Epidermal melanocyte (primary cell): Measurements from ENCODE around the gene USP10.
"Not testable (repeated sequence)": the region's sequence is repeated elsewhere in the genome, so short reads cannot be mapped to it uniquely, and the experiment has no call there.

ENCODE experiments used
- DNase-seq: peaks from one replicate; pipeline ENCODE4 v3.0.0; 2011; ENCODE audit warnings: low spot score; ENCODE audit not compliant: insufficient read length

The USP10 gene

DNA sequence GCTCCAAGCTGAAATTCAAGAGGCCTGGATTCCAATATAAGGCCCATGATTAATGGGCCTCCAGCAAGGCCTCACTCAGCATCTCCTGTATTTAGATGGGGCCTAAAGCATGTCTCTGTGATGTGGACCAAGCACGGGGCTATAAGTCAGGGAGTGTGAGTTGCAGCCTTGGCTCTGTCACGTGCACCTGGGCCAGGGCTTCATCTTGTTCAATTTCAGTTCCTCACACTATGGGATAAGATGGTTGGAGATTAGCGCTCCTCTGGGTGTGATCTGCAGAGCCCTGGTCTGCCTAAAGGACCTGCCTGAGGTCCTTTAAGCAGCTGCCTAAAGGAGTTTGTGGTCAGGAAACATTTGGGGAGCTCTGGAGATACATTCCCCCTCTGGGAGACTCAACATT lies 26.2 kb upstream of the USP10 start:
- DNase-seq: no peak

DNA sequence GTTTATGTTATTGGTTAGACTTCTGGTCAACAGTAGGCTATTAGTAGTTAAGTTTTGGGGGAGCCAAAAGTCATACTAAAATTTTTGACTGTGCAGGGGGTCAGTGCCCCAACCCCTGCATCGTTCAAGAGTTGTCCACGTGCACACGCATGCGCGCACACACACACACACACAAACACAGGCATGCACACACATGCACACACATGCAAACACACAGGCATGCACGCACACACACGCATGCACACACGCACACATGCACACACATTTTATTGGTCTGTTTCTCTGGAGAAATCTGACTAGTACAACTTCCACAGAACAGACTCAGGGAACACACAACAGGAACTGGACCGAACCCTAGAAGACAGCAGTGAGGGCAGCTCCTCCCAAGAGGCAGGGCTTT lies 24.4 kb upstream of the USP10 start:
- no peak for DNase-seq

DNA sequence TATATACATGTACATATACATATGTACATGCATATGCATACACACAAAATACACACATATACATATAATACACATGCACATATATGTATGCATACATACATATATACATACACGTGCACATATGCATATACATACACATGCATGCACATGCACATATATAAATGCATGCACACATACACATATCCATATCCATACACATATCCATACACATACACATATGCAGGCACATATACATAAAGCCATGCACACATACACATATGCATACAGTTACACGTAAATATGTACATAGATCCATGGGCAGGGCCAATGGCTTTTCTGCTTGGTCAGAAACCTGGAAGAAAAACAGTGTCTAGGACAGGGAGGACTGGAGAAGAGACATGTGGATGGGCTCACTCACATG lies 23.9 kb upstream of the USP10 start:
- no peak for DNase-seq

DNA sequence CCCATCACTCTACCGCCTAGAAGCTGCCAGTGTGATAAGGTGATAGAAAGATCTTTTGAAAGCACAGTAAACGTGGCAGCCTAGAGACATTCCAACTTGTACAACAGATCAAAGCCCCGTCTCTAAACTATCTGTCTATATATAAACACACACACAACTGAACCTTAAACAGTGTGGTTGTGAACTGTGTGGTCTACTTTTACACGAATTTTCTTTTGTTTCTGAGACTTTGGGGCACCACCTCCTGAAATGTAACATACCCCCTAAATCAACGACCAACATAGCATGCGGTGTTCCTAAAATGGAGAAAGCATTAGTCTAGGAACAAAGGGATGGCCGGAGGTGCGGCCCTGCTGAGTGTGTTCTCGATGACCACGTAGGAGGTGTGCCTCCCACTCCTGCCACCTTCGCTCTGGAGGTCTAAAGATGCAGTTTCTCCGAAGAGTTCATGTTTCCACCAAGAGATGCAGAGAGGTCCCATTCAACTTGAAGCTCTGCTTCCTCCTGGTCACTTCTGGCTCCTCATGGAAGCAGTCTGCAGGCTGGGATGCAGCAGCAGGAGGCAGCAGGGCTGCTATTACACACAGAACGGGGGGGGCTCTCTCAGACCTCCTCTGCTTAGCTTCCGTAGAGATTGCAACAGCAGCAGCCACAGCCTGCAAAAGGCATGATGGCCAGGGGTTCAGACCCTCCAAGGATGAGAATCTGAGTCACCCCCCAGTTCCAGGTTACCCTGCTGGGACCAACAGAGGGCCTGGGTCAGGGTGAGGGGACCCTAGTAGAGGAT lies 22.6 kb upstream of the USP10 start:
- no peak for DNase-seq

DNA sequence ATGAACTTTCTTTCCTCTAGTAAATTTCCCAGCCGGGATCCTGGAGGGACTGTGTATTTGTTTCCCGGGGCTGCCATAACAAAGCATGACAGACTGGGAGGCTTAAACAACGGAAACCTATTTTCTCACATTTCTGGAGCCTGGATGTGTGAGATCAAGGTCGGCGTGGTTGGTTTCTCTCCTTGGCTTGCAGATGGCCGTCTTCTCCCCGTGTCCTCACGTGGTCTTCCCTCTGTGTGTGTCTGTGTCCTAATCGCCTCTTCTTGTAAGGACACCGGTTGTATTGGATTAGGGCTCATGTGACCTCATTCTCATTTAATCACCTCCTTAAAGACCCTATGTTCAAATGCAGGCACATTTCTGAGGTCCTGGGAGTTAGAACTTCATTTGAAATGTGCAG lies 22.0 kb upstream of the USP10 start:
- no peak for DNase-seq

DNA sequence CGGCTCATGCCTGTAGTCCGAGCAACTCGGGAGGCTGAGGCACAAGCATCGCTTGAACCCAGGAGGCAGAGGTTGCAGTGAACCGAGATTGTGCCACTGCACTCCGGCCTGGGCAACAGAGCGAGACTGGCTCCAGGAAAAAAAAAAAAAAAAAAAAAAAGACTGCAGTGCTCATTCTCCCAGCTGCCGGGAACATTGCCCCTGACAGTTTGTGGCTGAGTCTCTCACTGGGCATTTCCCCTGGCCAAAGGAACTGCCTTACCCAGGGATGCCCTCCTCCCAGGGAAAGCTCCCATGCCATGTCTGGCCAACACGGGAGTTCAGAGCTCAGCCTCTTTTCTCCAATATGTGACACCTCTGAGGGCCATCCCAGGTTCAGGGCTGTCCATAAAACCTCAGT lies 21.3 kb upstream of the USP10 start:
- no peak for DNase-seq

DNA sequence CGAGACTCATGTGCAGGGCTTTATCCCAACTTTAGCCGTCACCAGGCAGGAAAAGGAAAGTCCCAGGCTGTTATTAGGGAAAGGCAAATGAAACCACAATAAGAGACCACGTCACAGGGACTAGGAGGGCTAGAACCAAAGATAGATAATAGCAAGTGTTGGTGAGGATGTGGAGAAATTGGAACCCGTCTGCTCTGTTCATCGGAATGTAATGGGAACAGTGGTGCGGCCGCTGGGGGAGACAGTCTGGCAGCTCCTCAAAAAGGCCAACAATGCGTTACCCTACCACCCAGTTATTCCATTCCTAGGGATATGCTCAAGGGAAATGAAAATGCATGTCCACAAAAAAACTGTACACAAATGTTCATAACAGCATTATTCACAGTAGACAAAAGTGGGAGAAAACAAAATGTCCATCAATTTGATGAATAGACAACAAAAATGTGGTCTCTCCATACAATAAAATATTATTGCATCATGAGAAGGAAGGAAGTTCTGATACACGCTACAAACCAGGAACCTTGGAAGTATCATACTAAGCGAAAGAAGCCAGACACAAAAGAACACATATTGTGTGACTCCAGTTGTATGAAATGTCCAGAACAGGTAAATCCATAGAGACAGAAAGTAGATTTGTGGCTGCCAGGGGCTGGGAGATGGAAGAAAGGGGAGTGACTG lies 19.5 kb upstream of the USP10 start:
- no peak for DNase-seq

DNA sequence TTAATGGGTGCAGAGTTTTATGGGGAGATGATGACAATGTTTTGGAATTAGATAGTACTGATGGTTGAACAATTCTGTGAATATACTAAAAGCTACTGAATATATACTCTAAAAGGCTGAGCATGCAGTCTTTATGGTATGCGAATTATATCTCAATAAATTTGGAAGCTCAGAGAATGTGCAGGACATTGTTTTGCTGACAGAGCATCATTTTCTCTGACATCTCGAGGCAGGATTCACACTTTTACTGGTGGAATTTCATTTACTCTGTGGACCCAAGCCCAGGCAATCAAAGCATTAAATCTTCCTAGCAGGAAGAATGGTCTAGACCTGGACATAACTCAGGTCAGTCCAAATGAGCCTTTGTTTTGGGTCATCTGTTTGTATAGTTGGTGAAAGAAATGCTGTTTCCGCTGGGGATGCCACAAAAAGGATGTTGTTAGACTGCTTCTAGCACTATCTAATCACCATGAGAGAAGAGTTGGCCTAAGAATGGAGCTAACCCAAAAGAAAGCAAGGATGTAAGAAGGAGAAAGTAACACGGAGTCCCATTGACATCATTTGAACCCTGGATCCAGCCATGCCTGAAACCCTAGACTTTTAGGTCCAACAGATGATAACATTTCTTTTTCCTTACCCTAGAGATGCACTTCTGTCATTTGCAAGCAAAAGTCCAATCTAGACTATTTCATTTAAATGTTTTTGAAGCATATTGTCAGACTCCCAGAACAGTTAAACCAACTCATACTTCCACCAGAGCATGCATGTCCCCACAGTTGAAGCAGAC lies 18.8 kb upstream of the USP10 start:
- DNase-seq: no peak

DNA sequence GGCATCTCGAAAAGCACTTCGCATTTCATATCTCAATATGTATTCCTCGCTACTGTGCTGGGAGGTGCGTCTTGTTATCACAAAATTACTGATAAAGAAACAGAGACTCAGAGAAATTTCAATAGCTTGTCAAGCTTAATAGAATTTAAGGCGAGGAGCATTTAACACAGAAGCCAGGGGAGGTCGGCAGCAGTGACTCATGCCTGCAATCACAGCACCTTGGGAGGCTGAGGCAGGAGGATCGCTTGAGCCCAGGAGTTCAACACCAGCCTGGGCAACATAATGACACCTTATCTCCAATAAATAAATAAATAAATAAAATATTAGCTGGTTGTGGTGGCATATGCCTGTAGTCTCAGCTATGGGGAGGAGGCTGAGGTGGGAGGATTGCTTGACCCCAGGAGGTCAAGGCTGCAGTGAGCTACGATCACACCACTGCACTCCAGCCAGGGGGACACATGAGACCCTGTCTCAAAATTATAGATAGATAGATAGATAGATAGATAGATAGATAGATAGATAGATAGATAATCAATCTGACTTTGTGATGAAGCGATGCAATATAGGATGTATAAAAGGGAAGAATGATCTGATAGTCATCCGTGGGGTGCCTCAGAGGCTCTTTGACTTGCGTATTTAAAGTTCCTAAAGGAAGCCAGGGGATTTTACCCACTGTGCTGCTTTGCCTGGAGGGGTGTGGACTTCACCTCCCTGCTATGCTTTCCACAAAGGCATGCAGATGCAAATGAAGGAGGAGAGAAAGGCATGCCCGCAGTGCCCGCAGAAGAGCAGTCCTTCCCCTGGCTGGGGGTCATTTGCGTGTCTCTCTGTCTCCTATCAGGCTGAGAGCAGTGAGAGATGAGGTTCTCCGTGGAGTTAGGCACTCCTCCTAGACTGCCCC lies 15.9 kb upstream of the USP10 start:
- no peak for DNase-seq

DNA sequence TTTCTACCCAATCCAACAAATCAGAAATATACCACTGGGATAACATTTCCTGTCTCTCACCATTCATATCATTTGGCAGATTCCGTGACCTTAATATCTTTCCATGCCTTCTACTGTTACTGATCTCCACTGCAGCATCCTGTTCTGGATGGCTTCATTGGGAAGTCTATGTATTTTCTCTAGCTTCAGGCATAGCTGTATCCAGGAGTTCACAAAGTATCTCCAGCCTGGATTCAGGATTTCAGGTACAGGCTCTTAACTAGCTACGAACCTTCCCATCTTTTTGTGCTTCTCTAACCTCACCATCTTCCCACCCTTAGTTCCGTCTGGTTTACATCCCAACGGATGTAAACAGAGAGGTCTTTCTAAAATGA lies 15.2 kb upstream of the USP10 start:
- no peak for DNase-seq

DNA sequence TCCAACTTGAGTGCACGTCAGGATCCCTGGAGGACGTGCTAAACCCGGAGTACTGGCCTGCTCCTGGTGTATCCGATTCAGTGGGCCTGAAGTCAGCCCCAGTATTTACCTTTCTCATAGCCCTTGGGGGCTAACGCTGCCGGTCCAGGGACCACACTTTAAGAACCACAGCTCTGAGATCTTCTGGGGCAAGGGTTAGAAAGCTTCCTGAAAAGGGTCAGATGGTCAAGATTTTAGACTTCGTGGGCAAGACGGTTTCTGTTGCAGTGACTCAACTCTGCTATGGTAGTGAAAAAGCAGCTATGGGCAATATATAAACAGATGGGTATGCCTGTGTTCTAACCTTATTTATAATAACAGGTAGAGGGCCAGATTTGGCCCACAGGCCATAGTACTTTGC lies 14.6 kb upstream of the USP10 start:
- no peak for DNase-seq

DNA sequence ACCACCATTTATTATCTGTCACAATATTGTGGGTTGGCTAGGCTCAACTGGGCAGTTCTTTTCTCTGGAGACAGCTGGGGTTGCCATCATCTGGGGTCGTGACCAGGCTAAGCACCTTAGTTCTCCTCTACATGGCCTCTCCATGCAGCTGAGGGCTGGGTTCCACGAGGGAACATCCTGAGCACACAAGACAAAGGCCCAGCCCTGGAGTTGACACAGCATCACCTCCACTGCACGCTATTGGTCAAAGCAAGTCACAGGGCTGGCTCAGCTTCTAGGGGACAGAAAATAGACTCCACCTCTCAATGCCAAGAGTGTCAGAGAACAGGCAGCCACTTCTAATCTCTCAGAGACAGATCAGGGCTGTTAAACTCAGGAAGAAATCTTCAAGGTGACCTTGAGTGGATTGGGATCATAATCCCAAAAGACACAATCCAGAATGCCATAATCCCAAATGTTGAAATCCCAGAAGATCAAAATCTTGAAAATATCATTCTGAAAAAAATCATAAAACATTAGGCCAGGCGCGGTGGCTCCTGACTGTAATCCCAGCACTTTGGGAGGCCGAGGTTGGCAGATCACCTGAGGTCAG lies 13.0 kb upstream of the USP10 start:
- DNase-seq: no peak

DNA sequence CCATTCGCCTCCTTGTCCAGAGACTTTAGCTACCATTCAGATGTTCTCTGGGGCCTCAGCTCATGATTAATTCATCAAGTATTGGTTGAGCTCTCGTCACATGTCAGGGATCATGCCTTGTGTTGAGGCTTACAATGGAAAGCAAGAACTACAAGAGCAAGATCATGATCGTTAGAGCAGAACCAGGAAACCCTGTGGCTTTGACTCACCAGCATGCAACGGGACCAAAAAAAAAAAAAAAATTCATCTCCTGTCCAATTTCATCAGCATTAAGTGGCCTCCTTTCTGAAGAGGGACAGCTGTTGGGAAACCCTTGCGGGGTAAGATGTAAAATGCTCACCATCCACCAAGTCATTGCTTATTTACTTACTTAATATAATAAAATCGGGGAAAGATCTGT lies 12.1 kb upstream of the USP10 start:
- no peak for DNase-seq

DNA sequence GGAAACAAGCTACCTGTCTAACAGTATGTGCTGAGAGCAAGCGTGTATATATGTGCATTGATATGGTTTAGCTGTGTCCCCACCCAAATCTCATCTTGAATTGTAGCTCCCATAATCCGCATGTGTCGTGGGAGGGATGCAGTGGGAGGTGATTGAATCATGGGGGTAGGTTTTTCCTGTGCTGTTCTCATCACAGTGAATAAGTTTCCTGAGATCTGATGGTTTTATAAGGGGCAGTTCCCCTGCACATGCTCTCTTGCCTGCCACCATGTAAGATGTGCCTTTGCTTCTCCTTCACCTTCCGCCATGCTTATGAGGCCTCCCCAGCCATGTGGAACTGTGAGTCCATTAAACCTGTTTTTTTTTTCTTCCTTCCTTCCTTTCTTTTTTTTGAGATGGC lies 11.6 kb upstream of the USP10 start:
- not testable (repeated sequence) for DNase-seq

DNA sequence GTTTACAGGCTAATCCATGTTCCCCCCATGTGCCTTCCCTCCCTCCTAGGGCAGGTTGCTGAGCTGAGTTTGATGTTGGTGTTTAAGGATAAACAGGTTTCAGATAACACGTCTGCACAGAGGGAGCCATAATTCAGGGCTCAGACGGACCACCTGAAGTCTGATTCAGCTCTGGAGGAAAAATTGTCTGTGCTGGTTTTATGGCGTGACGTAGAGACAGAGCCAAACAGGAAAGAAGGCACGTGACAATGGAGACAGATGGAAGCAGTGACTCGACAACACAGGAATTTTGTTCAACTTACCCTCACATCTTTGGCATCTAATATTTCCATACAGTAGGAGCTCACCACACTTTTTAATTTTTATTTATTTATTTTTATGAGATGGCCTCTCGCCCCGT lies 10.7 kb upstream of the USP10 start:
- no peak for DNase-seq

DNA sequence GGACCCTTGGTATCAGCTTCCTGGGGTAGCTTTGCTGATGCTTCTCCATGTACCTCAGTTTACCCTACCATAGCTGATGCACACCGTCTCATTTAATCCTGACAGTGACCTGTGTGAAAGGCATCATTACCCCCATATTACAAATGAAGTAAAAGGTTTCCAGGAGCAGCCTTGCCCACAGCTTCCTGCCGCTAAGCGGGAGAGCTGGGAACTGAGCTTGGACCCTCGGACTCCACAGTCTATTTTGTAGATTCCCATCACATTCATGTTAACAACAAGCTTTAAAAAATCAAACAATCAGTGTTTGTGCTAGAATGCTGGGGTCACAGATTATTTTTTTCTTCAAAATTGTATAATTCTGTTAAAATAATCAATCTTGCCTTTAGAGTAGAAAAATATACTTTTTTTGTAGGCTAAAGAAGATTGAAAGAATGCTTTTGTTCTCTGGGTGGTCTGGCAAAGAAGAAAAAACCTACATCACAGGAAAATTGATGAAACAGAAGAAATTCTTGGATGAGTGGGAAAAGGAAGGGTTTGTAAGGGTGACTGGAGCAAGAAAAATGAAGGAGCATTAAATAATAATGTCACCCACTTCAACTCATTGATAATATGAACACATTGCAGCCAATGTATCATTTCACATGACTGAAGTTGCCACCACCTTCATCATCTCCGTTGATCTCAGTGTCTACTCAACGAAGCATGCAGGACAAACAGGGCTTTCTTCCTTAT lies 9.5 kb upstream of the USP10 start:
- DNase-seq: no peak

DNA sequence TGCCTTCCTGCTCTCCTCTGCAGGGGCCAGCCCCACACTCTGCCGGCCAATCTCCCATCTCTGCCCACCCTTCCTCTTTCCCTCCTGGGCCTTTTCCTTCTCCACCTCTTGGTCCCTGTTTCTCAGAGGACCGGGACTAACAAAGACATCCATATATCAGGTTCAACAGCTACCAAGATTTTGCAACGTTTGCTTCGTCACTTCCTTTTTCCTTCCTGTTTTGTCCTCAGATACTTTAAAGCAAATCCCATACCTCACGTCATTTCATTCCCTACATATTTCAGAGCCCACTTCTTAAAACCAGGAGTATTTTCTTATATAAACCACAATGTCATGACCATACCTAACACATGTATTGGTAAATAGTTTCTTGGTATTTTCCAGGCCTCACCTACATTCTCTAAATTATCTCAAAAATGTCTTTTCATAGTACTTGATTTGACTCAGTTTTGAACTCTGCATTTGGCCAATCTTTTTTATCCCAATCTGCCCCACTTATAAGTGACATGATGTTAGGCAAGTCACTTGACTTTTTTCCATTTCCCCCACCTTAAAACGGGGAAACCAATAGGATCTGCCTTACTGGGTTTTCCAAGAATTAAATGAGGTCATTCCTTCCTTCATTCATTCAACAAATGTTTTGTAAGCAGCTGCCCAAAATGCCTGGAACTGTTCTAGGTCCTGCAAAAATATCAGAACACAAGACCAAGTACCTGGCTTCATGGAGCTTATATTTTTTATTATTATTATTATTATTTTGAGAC lies 7.2 kb upstream of the USP10 start:
- DNase-seq: no peak

DNA sequence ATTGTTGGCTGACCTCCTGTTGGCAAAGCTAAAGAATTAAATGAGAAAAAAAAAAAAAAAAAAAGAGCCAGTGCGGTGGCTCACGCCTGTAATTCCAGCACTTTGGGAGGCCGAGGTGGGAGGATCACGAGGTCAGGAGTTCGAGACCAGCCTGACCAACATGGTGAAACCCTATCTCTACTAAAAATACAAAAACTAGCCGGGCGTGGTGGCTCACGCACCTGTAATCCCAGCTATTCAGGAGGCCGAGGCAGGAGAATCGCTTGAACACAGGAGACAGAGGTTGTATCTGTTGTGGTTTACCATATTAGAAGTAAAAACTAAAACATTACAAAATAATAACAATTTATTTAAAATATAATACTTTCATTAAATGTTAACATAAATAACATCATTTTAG lies 5.9 kb upstream of the USP10 start:
- not testable (repeated sequence) for DNase-seq

DNA sequence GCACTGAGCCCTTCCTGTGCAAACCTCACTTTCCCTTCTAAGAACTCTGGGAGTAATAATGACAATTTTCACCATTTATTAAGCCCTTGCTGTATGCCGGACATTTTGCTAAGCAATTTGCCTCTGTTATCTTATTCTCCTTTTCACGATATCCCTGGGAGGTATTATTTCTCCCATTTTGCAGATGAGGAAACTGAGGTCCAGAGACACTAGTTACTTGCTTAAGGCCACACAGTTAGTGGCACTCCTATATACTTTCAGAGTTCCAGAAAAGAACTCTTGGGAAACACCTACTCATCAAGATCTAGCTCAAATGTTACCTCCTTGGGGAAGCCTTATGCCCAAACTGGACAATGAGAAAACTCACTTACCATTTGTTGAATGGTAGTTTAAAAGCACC lies 4.8 kb upstream of the USP10 start:
- DNase-seq: no peak
